Peyer's patch (tissue), 4 donors: ENCODE data around the gene MED15.

Experiments used
- CTCF ChIP-seq, 6 experiments: fragments of 450-650 bp in 4 of 6; fragments of 200-600 bp in 2 of 6; sonication (generic) in 1 of 6; IDR thresholded peaks; one replicate each; pipeline ENCODE4 v1.5.1; 2017 to 2019; ENCODE audit warnings: antibody characterized with exemption in 6 of 6, mild to moderate bottlenecking in 3 of 6, moderate library complexity in 1 of 6
- POLR2A ChIP-seq, 2 donors: fragments of 450-650 bp; IDR thresholded peaks; one replicate each; pipeline ENCODE4 v1.5.1; 2017; ENCODE audit warnings: antibody characterized with exemption in 2 of 2, mild to moderate bottlenecking in 2 of 2, moderate library complexity in 2 of 2

- TF ChIP-seq CTCF (IDR thresholded peaks at IDR 0.05): no peak
- no peak for TF ChIP-seq POLR2A (IDR thresholded peaks at IDR 0.05)
Observed at GRCh38 chr22:20588092-20588842, 80.9 kb downstream of the MED15 start.
